NT2/D1 (cell line): ENCODE measurements around the gene FAM53A.

Experiments
- DNase-seq: peaks from one replicate; pipeline ENCODE4 v3.0.0-alpha.2; 2011; ENCODE audit warnings: low read depth, low spot score
- H3K27me3 ChIP-seq: 2 replicates; pipeline ENCODE4 v1.6.0; 2011; ENCODE audit warnings: mild to moderate bottlenecking; ENCODE audit not compliant: insufficient read length, insufficient read depth
- H3K36me3 ChIP-seq: 2 replicates; pipeline ENCODE4 v1.6.1; 2011; ENCODE audit warnings: mild to moderate bottlenecking, low read length, mixed read lengths; ENCODE audit not compliant: insufficient read depth, insufficient read length
- H3K4me1 ChIP-seq: 2 replicates; pipeline ENCODE4 v1.5.1; 2011; ENCODE audit not compliant: insufficient read depth, insufficient read length
- H3K4me3 ChIP-seq: 2 replicates; pipeline ENCODE4 v1.5.1; 2011; ENCODE audit warnings: low read depth; ENCODE audit not compliant: insufficient read length
- H3K9ac ChIP-seq: 2 replicates; pipeline ENCODE4 v1.6.0; 2011; ENCODE audit warnings: low read depth; ENCODE audit not compliant: insufficient read length
- H3K9me3 ChIP-seq: 2 replicates; pipeline ENCODE4 v1.5.1; 2011; ENCODE audit warnings: mild to moderate bottlenecking, low read length; ENCODE audit not compliant: insufficient read depth
- SUZ12 ChIP-seq: IDR thresholded peaks from 2 replicates; pipeline ENCODE4 v1.6.1; 2011; ENCODE audit not compliant: insufficient read length, insufficient read depth; ENCODE audit errors: extremely low read depth
- YY1 ChIP-seq: IDR thresholded peaks from 2 replicates; pipeline ENCODE4 v1.6.1; 2011; ENCODE audit not compliant: insufficient read length, insufficient read depth
- ZNF274 ChIP-seq: IDR thresholded peaks from 2 replicates; pipeline ENCODE4 v1.6.1; 2011; ENCODE audit warnings: mild to moderate bottlenecking, low read depth, low read length

The FAM53A gene

GRCh38 chr4:1594871-1595788 is 89.0 kb downstream of the FAM53A start:
- Histone ChIP-seq H3K4me1 (peaks cover 6% of the 10 kb centered on the region), H3K9me3 (peaks cover 7% of the 10 kb centered on the region; the same call in 1 of the 2 replicates), H3K27me3 (no peaks in the 10 kb centered on the region)

GRCh38 chr4:1593881-1594345 is 90.2 kb downstream of the FAM53A start:
- peaks cover 15% of the 10 kb centered on the region; the same call in 1 of the 2 replicates for H3K9me3 ChIP-seq
- H3K4me3 ChIP-seq = no peak overlapping the region
- peaks cover 3% of the 10 kb centered on the region for H3K4me1 ChIP-seq
- no peak for DNase-seq
- H3K36me3 ChIP-seq = no peaks in the 10 kb centered on the region
- TF ChIP-seq ZNF274 (no peak), SUZ12 (no peak), YY1 (no peak)
- no peak overlapping the region for H3K9ac ChIP-seq
- no peaks in the 10 kb centered on the region for H3K27me3 ChIP-seq

More at GRCh38 chr4:1594871-1595788, 89.0 kb downstream of the FAM53A start:
- no peak overlapping the region for H3K4me3 ChIP-seq
- H3K9ac ChIP-seq = no peak overlapping the region
- no peaks in the 10 kb centered on the region for H3K36me3 ChIP-seq
- no peak for DNase-seq
- TF ChIP-seq YY1 (no peak), SUZ12 (no peak), ZNF274 (no peak)

GRCh38 chr4:1593458-1593857 is 90.7 kb downstream of the FAM53A start:
- no peak for DNase-seq
- Histone ChIP-seq H3K4me1 (peaks cover 3% of the 10 kb centered on the region), H3K9ac (no peak overlapping the region), H3K36me3 (no peaks in the 10 kb centered on the region), H3K4me3 (no peak overlapping the region), H3K9me3 (peaks cover 18% of the 10 kb centered on the region; the same call in 1 of the 2 replicates), H3K27me3 (no peaks in the 10 kb centered on the region)
- TF ChIP-seq ZNF274 (no peak), YY1 (no peak), SUZ12 (no peak)

GRCh38 chr4:1592709-1593417 is 91.2 kb downstream of the FAM53A start:
- Histone ChIP-seq H3K9ac (no peak overlapping the region), H3K36me3 (no peaks in the 10 kb centered on the region), H3K27me3 (no peaks in the 10 kb centered on the region), H3K4me1 (peaks cover 3% of the 10 kb centered on the region), H3K4me3 (no peak overlapping the region), H3K9me3 (peaks cover 18% of the 10 kb centered on the region; the same call in 1 of the 2 replicates)
- no peak for DNase-seq
- TF ChIP-seq SUZ12 (no peak), YY1 (no peak), ZNF274 (no peak)

GRCh38 chr4:1592068-1592708 is 91.9 kb downstream of the FAM53A start:
- DNase-seq = no peak
- H3K4me3 ChIP-seq = no peak overlapping the region
- H3K4me1 ChIP-seq = peaks cover 3% of the 10 kb centered on the region
- H3K36me3 ChIP-seq = no peaks in the 10 kb centered on the region
- no peak for TF ChIP-seq YY1
- no peaks in the 10 kb centered on the region for H3K27me3 ChIP-seq
- peaks cover 18% of the 10 kb centered on the region; the same call in 1 of the 2 replicates for H3K9me3 ChIP-seq
- H3K9ac ChIP-seq = no peak overlapping the region

GRCh38 chr4:1591107-1591506 is 93.0 kb downstream of the FAM53A start:
- H3K4me1 ChIP-seq = peaks cover 3% of the 10 kb centered on the region
- no peak overlapping the region for H3K9ac ChIP-seq
- no peak overlapping the region for H3K4me3 ChIP-seq
- TF ChIP-seq YY1 = no peak
- TF ChIP-seq ZNF274 = no peak
- no peak for TF ChIP-seq SUZ12
- H3K27me3 ChIP-seq = no peaks in the 10 kb centered on the region
- DNase-seq = no peak
- no peaks in the 10 kb centered on the region for H3K36me3 ChIP-seq
- peaks cover 18% of the 10 kb centered on the region; the same call in 1 of the 2 replicates for H3K9me3 ChIP-seq
